GM21423 (cell line): Measurements from ENCODE around the gene EPHB1.
"Not testable (repeated sequence)": the region's sequence is repeated elsewhere in the genome, so short reads cannot be mapped to it uniquely, and the experiment has no call there.

Source experiments
- ATAC-seq: cut with Tn5 transposase; IDR thresholded peaks from one replicate; pipeline ENCODE4 v1.9.1; 2021; ENCODE audit warnings: mild to moderate bottlenecking, moderate library complexity; ENCODE audit not compliant: unreplicated experiment

Gene EPHB1

GRCh38 chr3:135030768-135031615 is 235.9 kb downstream of the EPHB1 start:
- ATAC-seq, result not testable (repeated sequence)

DNA sequence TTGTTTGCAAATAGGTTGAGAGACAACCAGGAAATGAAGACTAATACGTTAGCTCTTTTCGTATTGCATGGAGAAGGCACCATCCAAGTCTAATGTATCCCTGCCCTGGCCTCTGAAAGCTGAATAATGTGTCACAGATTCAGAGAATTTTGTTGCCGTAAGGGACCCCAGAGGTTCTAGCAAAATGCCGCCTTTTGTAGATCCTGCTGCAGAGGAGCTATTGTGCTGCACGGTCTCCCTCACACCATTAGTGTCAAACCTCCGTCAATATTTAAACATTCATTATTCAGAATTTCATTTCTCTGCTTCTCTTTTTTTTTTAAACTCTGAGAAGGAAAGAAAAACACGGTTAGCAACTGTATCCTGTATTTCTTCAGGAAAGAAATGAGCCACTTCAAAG is 238.7 kb downstream of the EPHB1 start:
- no peak for ATAC-seq

DNA sequence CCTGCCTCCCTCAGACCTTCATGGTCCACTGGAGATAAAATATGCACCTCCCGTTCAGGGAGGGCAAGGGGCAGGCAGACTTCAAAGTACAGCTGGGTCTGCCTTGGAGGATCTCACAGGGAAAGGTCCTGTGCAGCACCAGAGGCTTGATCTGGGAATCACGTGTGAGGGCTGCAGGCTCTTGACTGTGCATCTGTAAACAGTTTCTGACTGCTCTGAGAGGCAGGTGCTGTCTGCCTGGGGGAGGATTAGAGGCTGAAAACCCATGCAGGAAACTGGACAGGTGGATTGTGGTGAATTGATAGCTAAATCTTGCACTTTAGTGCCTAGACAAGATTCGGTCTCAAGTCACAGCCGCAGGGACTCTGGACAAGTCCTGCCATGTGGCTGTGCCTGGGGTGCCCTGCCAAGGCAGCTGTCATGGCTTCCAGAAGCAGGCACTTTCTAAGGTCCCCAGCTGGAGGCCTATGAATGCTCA is 239.3 kb downstream of the EPHB1 start:
- ATAC-seq, result no peak

DNA sequence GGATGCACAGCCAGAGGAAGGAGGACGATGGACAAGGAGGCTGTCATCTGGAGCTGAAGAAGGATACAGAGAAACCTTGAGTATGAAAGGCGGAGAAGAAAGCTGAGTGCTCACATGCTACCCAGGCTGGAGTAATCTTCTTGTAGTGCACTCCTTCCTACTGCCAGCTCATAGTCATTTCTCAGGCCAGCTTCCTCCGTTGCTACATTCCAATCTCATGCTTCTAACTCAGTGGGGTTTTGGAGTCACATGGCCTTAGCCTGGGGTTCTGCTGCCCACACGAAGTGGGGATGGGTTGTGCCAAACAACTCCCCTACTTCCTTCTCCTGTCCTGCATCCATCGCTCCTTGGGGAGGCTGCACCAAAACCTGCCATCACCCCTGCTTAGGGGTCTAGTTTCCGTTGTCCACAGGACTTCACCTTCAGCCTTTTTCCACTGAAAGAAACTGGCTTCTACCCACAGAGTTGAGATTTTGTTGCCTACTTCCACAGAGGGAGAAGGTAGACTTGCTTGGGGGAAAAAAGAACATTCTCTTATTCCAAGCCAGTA is 239.9 kb downstream of the EPHB1 start:
- ATAC-seq, result no peak

GRCh38 chr3:135038186-135038585 is 243.1 kb downstream of the EPHB1 start:
- no peak for ATAC-seq

DNA sequence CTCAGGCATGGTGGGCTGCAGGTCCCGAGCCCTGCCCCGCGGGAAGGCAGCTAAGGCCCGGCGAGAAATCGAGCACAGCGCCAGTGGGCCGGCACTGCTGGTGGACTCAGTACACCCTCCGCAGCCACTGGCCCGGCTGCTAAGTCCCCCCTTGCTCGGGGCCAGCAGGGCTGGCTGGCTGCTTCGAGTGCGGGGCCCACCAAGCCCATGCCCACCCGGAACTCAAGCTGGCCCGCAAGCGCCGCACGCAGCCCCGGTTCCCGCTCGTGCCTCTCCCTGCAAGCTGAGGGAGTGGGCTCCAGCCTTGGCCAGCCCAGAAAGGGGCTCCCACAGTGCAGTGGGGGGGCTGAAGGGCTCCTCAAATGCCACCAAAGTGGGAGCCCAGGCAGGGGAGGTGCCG is 244.5 kb downstream of the EPHB1 start:
- not testable (repeated sequence) for ATAC-seq

DNA sequence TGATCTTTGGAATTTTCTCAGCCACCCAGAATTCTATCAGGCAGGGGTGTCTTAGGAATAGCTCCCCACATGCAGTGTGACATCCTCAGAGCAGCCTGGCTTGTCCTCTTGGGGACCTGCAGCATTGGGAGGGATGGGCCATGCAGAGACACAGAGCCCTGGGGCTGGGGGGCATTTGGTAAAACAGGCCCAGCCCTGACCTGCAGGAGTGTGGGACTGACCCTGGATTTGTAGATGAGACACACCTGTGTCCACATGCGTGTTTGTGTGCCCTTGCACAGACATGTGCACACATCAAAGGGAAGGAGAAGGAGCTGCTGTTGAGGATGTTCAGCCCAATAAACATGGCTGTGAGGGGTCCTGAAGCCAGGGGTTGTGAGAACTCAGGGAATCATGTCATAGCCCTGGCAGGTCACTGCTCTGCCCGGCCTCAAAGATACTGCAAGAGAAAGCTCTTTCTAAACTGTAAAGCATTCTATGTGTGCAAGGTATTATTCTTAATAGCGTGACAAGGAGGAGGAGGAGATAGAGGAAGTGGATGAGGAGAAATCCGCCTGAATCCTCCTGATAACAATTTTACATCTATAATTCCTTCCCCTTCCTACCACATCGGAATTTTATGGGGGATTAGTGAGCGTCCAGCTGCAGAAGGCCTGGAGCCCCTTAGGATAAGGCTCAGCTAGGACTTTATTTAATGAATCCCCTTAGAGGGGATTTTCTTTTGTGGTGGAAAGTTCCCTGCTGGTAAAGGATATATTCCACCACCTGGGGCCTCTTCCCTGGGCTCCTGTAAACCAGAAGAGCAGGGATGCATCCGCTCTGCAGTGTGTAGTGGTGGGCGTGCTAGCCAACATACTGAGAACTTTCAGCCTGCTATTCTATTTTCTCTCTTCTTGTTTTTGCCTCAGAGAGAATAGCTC is 245.5 kb downstream of the EPHB1 start:
- ATAC-seq, result no peak

- ATAC-seq, result no peak
Measured at GRCh38 chr3:135041601-135042000, 246.5 kb downstream of the EPHB1 start.

GRCh38 chr3:135047061-135047460 is 252.0 kb downstream of the EPHB1 start:
- ATAC-seq, result no peak

DNA sequence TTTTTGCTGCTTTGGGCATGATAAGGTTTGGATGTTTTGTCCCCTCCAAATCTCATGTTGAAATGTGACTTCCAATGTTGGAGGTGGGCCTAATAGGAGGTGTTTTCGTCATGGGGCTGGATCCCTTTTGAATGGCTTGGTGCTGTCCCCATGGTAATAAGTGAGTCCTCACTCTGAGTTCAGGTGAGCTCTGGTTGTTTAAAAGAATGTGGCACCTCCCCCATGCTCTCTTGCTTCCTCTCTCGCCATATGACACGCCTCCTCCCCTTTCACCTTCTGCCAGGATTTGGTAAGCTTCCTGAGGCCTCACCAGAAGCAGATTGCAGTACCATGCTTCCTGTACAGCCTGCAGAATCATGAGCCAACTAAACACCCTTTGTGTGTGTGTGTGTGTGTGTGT is 255.5 kb downstream of the EPHB1 start:
- ATAC-seq, result no peak

GRCh38 chr3:135051409-135051973 is 256.4 kb downstream of the EPHB1 start:
- ATAC-seq, result no peak

DNA sequence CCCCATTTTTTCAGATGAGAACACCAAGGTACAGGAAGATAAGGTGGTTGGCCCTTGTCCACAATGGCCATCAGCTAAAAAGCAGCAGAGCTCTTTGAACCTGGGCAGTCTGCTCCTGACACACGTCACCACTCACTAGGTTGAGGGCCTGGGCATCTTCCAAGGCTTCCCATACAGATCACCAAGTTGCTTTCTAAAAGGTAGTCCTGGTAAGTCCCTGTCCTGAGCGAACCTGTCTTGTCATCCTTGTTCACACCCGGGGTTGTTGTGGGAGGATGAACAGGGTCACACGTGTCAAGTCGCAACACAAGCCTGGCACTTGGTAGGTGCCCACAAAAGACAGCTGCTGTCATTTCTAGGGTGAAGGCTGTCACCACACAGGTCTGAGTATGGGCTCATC is 260.4 kb downstream of the EPHB1 start:
- no peak for ATAC-seq

DNA sequence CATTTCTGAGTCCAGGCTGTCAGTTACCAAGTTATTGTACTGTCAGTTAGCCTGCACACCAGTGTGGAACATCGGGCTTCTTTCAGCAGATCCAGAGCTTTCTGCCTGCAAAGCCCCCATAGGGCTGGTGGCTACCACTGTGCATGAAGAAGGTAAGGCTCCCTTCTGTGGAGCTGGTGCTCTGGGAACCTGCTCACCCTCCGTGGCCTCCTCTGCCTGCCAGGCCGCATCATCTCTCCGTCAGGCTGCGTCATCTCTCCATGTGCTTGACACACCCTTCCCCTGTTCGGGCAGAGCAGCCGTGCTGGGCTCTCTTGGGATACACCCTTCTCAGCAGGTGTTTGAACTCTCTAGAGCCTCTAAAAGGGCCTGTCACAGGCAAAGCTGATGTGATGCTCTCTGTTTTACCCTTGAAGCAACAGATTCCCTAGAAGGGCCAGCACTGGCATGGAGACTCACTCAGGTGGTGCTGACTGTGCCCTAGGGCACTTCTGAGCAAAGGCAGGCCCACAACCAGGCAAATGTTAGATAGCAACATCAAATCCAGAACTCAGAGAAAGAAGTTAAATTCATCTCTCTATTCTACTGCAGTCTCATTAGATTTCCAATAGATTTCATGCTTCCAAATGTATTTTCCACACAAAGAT is 261.1 kb downstream of the EPHB1 start:
- ATAC-seq, result no peak

- no peak for ATAC-seq
Measured at GRCh38 chr3:135056733-135057310, 261.8 kb downstream of the EPHB1 start.

DNA sequence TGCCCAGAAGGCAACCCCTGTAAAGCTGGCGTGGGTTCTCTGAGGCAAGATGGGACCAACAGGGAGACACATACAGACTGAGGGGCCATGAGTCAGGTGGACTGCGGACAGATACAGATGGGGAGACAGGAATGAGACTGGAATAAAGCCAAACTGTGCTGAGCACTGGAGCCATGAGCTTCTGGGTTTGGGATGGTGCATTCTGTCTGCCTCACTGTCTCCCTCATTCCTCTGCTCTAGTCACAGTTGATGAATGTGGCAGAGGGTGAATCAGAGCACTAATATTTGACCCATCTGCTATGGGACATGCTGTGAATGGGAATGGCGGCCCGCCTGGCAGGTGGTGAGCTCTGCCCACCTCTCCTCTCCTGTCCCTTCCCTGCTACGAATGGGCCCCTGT is 262.9 kb downstream of the EPHB1 start:
- ATAC-seq, result no peak

GRCh38 chr3:135059580-135059979 is 264.5 kb downstream of the EPHB1 start:
- ATAC-seq, result no peak

DNA sequence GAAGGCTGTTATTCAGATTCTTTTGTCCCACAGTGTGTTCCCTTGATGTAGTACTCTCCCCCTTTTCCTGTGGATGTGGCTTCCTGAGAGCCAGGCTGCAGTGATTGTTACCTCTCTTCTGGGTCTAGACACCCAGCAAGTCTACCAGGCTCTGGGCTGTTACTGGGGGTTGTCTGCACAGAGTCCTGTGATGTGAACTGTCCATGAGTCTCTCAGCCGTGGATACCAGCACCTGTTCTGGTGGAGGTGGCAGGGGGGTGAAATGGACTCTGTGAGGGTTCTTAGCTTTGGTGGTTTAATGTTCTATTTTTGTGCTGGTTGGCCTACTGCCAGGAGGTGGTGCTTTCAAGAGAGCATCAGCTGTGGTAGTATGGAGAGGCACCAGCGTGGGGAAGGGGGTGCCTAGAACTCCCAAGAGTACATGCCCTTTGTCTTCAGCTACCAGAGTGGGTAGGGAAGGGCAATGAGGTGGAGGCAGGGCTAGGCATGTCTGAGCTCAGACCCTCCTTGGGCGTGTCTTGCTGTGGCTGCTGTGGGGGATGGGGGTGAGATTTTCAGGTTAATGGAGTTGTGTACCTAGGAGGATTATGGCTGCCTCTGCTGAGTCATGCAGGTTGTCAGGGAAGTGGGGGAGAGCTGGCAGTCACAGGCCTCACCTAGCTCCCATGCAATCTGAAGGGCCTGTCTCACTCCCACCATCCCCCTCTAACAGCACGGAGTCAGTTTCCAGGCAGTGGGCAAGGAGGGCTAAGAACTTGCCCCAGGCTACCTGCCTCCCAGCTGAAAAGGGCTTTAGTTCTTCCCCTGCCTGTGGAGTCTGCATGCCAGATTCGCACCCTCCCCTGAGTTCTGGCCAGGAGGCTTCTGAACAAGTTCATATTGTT is 272.0 kb downstream of the EPHB1 start:
- not testable (repeated sequence) for ATAC-seq

- ATAC-seq, result no peak
Measured at GRCh38 chr3:135068011-135068410, 273.0 kb downstream of the EPHB1 start.

- no peak for ATAC-seq
Measured at GRCh38 chr3:135069406-135069805, 274.3 kb downstream of the EPHB1 start.
